OCI-LY1 (cell line): Measurements from ENCODE around the gene AGAP3.

Experiments used
- EZH2 ChIP-seq: fragments of 200-600 bp; sonication (generic), shearing (Covaris generic); IDR thresholded peaks from 2 replicates; pipeline ENCODE4 v1.8.0; 2017; ENCODE audit warnings: borderline replicate concordance, mixed run types, mild to moderate bottlenecking, antibody characterized with exemption, low read length, moderate library complexity, mixed read lengths
- TF ChIP-seq, protein P1 (sequence below): fragments of 200-600 bp; sonication (generic), shearing (Covaris generic); IDR thresholded peaks from 2 replicates; pipeline ENCODE4 v1.5.1; 2017; ENCODE audit warnings: mild to moderate bottlenecking, antibody characterized with exemption, low read length, moderate library complexity, mixed read lengths

DNA sequence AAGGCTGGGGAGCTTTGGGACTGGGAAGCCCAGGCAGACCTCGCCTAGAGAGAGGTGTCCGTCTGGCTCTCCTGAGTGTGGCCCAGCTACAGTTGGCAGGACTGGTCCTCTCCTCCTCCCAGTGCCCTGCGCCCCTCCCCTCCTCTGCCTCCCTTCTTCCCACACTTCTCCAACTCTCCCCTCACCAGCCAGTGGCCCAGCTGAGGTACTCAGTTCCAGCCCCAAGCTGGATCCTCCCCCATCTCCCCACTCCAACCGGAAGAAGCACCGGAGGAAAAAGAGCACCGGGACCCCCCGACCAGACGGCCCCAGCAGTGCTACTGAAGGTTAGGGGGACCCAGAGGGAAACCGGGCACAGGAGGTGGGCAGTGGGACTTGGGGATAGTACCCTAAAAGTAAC is 53.5 kb downstream of the AGAP3 start:
- TF ChIP-seq, protein P1, sequence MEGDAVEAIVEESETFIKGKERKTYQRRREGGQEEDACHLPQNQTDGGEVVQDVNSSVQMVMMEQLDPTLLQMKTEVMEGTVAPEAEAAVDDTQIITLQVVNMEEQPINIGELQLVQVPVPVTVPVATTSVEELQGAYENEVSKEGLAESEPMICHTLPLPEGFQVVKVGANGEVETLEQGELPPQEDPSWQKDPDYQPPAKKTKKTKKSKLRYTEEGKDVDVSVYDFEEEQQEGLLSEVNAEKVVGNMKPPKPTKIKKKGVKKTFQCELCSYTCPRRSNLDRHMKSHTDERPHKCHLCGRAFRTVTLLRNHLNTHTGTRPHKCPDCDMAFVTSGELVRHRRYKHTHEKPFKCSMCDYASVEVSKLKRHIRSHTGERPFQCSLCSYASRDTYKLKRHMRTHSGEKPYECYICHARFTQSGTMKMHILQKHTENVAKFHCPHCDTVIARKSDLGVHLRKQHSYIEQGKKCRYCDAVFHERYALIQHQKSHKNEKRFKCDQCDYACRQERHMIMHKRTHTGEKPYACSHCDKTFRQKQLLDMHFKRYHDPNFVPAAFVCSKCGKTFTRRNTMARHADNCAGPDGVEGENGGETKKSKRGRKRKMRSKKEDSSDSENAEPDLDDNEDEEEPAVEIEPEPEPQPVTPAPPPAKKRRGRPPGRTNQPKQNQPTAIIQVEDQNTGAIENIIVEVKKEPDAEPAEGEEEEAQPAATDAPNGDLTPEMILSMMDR = no peak
- TF ChIP-seq EZH2 = no peak
